Erythroblast (primary cell): ENCODE results near the gene PMF1.

Source experiments
- GATA1 ChIP-seq: IDR thresholded peaks from 2 replicates; pipeline ENCODE4 v1.6.1; 2011; ENCODE audit warnings: low read depth, mild to moderate bottlenecking, control low read depth, low read length, moderate library complexity
- POLR2A ChIP-seq: IDR thresholded peaks from 2 replicates; pipeline ENCODE4 v1.6.1; 2011; ENCODE audit warnings: mild to moderate bottlenecking, low read length

DNA sequence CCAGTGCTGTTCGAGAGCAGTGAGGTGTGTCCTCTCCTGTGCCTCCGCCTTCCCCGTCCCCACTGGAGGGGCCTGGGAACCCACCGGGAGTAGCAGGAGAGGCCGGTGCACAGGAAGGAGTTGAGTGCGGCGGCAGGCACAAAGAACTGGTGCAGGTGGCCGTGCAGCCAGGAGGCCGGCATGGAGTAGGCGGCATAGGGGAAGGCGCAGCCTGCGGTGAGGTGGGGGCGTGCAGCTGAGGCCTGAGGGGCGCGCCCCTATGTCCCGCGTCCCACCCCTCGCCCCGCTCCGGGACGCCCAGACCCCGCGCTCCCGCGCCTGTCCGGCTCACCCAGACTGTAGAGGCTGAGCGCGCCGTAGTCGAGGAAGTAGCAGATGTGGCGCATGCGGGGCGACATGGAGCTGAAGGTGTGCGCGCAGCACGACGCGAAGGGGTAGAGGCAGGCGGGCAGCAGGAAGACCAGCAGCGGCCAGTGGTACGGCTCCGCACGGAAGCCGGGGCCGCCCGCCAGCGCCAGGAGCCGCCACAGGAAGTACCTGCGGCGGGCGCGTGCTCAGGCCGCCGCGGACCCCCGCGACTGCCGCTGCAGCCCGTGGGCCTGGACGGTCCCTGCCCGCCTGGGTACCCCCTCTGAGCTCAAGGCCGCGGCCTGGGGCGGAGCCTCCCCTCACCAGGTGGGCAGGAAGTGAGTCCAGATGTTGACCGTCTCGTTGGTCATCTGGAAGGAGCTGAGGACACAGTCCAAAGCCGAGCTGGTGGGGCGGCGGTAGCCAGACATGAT is 32.8 kb downstream of the PMF1 start:
- TF ChIP-seq POLR2A (no peak), GATA1 (no peak)
